GM23338 (cell line): ENCODE measurements around the gene MAPT. TPM values are rescaled to one million over a fixed set of nuclear protein-coding genes. Genes with fewer than 3 reads are reported as not detected.

Source experiments
- ATAC-seq: fragments of 200-7000 bp; cut with Tn5 transposase; 3 replicates; pipeline ENCODE4 v1.9.1; 2020
- DNase-seq: peaks from one replicate; pipeline ENCODE4 v3.0.0-alpha.2; 2015; ENCODE audit warnings: low spot score
- H2AFZ ChIP-seq: fragments of 200-600 bp; sonication (generic); 2 replicates; pipeline ENCODE4 v1.8.0; 2016; ENCODE audit warnings: antibody characterized with exemption, mild to moderate bottlenecking, moderate library complexity
- H3F3A ChIP-seq: fragments of 200-600 bp; sonication (generic); replicated peaks from 2 replicates; pipeline ENCODE4 v1.8.0; 2017; ENCODE audit warnings: antibody characterized with exemption, mixed run types, low read depth
- H3K27ac ChIP-seq: fragments of 200-600 bp; sonication (generic); 2 replicates; pipeline ENCODE4 v1.6.1; 2016; ENCODE audit warnings: low read depth
- H3K27me3 ChIP-seq: fragments of 200-600 bp; sonication (generic); 2 replicates; pipeline ENCODE4 v1.8.0; 2016; ENCODE audit warnings: mild to moderate bottlenecking, mixed run types, moderate library complexity; ENCODE audit not compliant: insufficient read depth
- H3K36me3 ChIP-seq: fragments of 200-600 bp; sonication (generic); 2 replicates; pipeline ENCODE4 v1.8.0; 2016; ENCODE audit warnings: mild to moderate bottlenecking; ENCODE audit not compliant: insufficient read depth
- H3K4me1 ChIP-seq: fragments of 200-600 bp; sonication (generic); 2 replicates; pipeline ENCODE4 v1.8.0; 2016; ENCODE audit warnings: mild to moderate bottlenecking, moderate library complexity; ENCODE audit not compliant: insufficient read depth
- H3K4me2 ChIP-seq: fragments of 200-600 bp; sonication (generic); 2 replicates; pipeline ENCODE4 v1.7.1; 2017; ENCODE audit warnings: mixed run types
- H3K4me3 ChIP-seq: fragments of 200-600 bp; sonication (generic); 2 replicates; pipeline ENCODE4 v1.6.1; 2016; ENCODE audit warnings: mixed run types
- H3K79me2 ChIP-seq: fragments of 200-600 bp; sonication (generic); replicated peaks from 2 replicates; pipeline ENCODE4 v1.8.0; 2017; ENCODE audit warnings: mild to moderate bottlenecking; ENCODE audit not compliant: insufficient read depth
- H3K9me2 ChIP-seq: fragments of 200-600 bp; sonication (generic); 2 replicates; pipeline ENCODE4 v1.8.0; 2017; ENCODE audit not compliant: insufficient read depth
- H4K20me1 ChIP-seq: fragments of 200-600 bp; sonication (generic); replicated peaks from 2 replicates; pipeline ENCODE4 v1.8.0; 2017; ENCODE audit warnings: mild to moderate bottlenecking; ENCODE audit not compliant: insufficient read depth
- H3K27ac Mint-ChIP-seq: 2 replicates; pipeline ENCODE4 v1.8.0; 2020; ENCODE audit warnings: inconsistent platforms, mild to moderate bottlenecking, moderate library complexity, mixed read lengths
- H3K27me3 Mint-ChIP-seq: 3 replicates; pipeline ENCODE4 v1.8.0; 2022; ENCODE audit warnings: low read depth, mild to moderate bottlenecking, moderate library complexity, mixed read lengths, inconsistent platforms; ENCODE audit not compliant: insufficient read depth, poor library complexity
- H3K36me3 Mint-ChIP-seq: 3 replicates; pipeline ENCODE4 v1.8.0; 2021; ENCODE audit warnings: low read depth, mild to moderate bottlenecking, inconsistent platforms, moderate library complexity, mixed read lengths
- H3K4me1 Mint-ChIP-seq: 3 replicates; pipeline ENCODE4 v1.8.0; 2020; ENCODE audit warnings: mild to moderate bottlenecking, inconsistent platforms, mixed read lengths
- H3K4me3 Mint-ChIP-seq: 3 replicates; pipeline ENCODE4 v1.8.0; 2021; ENCODE audit warnings: moderate library complexity, mild to moderate bottlenecking, inconsistent platforms, mixed read lengths
- H3K9me3 Mint-ChIP-seq: 3 replicates; pipeline ENCODE4 v1.8.0; 2020; ENCODE audit warnings: moderate library complexity, mild to moderate bottlenecking, inconsistent platforms, mixed read lengths
- CREB1 ChIP-seq: fragments of 250-450 bp; sonication (Bioruptor Pico); IDR thresholded peaks from 2 replicates; pipeline ENCODE4 v1.5.0; 2020; ENCODE audit warnings: low read depth, mild to moderate bottlenecking, moderate library complexity
- NANOG ChIP-seq: IDR thresholded peaks from 2 replicates; pipeline ENCODE4 v1.6.1; 2016; ENCODE audit warnings: antibody characterized with exemption, borderline replicate concordance
- POLR2AphosphoS5 ChIP-seq: IDR thresholded peaks from 2 replicates; pipeline ENCODE4 v1.6.1; 2016; ENCODE audit warnings: antibody characterized with exemption, low read depth
- REST ChIP-seq: IDR thresholded peaks from one replicate; pipeline ENCODE4 v1.6.1; 2018; ENCODE audit warnings: antibody characterized with exemption; ENCODE audit not compliant: unreplicated experiment
- ZNF114 ChIP-seq: fragments of 250-450 bp; sonication (Bioruptor Pico); IDR thresholded peaks from 2 replicates; pipeline ENCODE4 v1.5.0; 2020; ENCODE audit warnings: mild to moderate bottlenecking, moderate library complexity
- ZNF462 ChIP-seq: fragments of 250-450 bp; sonication (Bioruptor Pico); IDR thresholded peaks from 2 replicates; pipeline ENCODE4 v1.5.0; 2020; ENCODE audit warnings: mild to moderate bottlenecking, moderate library complexity
- polyA plus RNA-seq: library from polyadenylated mRNA; unstranded; fragments of >200 nt; fragmentation: Nextera tagmentation; extraction: Ambion mirVana; gene quantifications from 2 replicates; pipeline ENCODE4 v1.2.1, GENCODE V29; 2016
- total RNA-seq: library from RNA; depleted of rRNA; stranded (reverse); fragments of >200 nt; shearing (Covaris generic); gene quantifications from 2 replicates; pipeline ENCODE4 v1.2.3, GENCODE V29; 2014

The MAPT gene
- total and polyA plus RNA-seq, 2 experiments from 2014 or later: 1.1 to 2.1 TPM

- Mint-ChIP-seq H3K9me3 (peaks cover 3% of the 10 kb centered on the region; the same call in 2 of the 3 replicates), H3K27me3 (peaks cover 11% of the 10 kb centered on the region), H3K4me1 (no peaks in the 10 kb centered on the region), H3K36me3 (no peaks in the 10 kb centered on the region; the same call in 2 of the 3 replicates), H3K27ac (no peak overlapping the region), H3K4me3 (no peak overlapping the region)
- H3K9me2 ChIP-seq: no peaks in the 10 kb centered on the region
- TF ChIP-seq POLR2AphosphoS5: no peak
- no peak for TF ChIP-seq REST
- no peak for TF ChIP-seq NANOG
- ATAC-seq (no peak), DNase-seq (no peak)
- no peak overlapping the region for H2AFZ ChIP-seq
- no peaks in the 10 kb centered on the region for H4K20me1 ChIP-seq
- H3K4me1 ChIP-seq: no peaks in the 10 kb centered on the region
- H3K79me2 ChIP-seq: no peaks in the 10 kb centered on the region
- H3K4me3 ChIP-seq: no peak overlapping the region
- H3K27ac ChIP-seq: no peak overlapping the region
- H3K4me2 ChIP-seq: no peak overlapping the region
- no peaks in the 10 kb centered on the region for H3K36me3 ChIP-seq
- H3F3A ChIP-seq: no peaks in the 10 kb centered on the region
- H3K27me3 ChIP-seq: no peaks in the 10 kb centered on the region
Observed at GRCh38 chr17:46007461-46007965, 113.2 kb downstream of the MAPT start.

GRCh38 chr17:46008591-46008990 is 114.2 kb downstream of the MAPT start:
- Mint-ChIP-seq H3K4me1 (no peaks in the 10 kb centered on the region; the same call in 2 of the 3 replicates), H3K4me3 (no peak overlapping the region), H3K36me3 (no peaks in the 10 kb centered on the region; the same call in 2 of the 3 replicates), H3K9me3 (peaks cover 3% of the 10 kb centered on the region; the same call in 2 of the 3 replicates), H3K27ac (no peak overlapping the region), H3K27me3 (peaks cover 10% of the 10 kb centered on the region)
- Histone ChIP-seq H3K27me3 (no peaks in the 10 kb centered on the region), H3F3A (no peaks in the 10 kb centered on the region), H3K9me2 (no peaks in the 10 kb centered on the region), H2AFZ (no peak overlapping the region), H3K79me2 (no peaks in the 10 kb centered on the region), H4K20me1 (no peaks in the 10 kb centered on the region), H3K27ac (no peak overlapping the region), H3K36me3 (no peaks in the 10 kb centered on the region), H3K4me1 (no peaks in the 10 kb centered on the region), H3K4me3 (no peak overlapping the region), H3K4me2 (no peak overlapping the region)
- no peak for DNase-seq
- no peak for ATAC-seq
- TF ChIP-seq CREB1 (CRISPR knock-in tag) (no peak), ZNF462 (CRISPR knock-in tag) (no peak), REST (no peak), POLR2AphosphoS5 (no peak), ZNF114 (no peak)
